ENCODE data around the gene PPP1R1B.
A peak's percentile ranks its signal among the peaks of the same experiment; 100 is the strongest.

PPP1R1B gene

GRCh38 chr17:39605492-39606433 lies 21.0 kb upstream of the PPP1R1B start:
- H3K27me3 Mint-ChIP-seq = peaks cover 96% of the 10 kb centered on the region
- H3K4me3 Mint-ChIP-seq = no peak overlapping the region
- no peak overlapping the region for H3K27ac Mint-ChIP-seq
- peaks cover 36% of the 10 kb centered on the region for H3K4me1 Mint-ChIP-seq (ENCODE audit: low read depth)
- no peaks in the 10 kb centered on the region for H3K9me3 Mint-ChIP-seq
- intact Hi-C loops (cut with micrococcal nuclease) = no loop called here
- H3K36me3 Mint-ChIP-seq (ENCODE audit: low read depth) = no peaks in the 10 kb centered on the region

GRCh38 chr17:39606434-39607056 lies 20.2 kb upstream of the PPP1R1B start:
- H3K4me1 Mint-ChIP-seq (ENCODE audit: low read depth) = peaks cover 36% of the 10 kb centered on the region
- H3K9me3 Mint-ChIP-seq = no peaks in the 10 kb centered on the region
- intact Hi-C loops (cut with micrococcal nuclease) = no loop called here
- no peaks in the 10 kb centered on the region for H3K36me3 Mint-ChIP-seq (ENCODE audit: low read depth)
- peaks cover 95% of the 10 kb centered on the region for H3K27me3 Mint-ChIP-seq
- H3K27ac Mint-ChIP-seq = no peak overlapping the region
- H3K4me3 Mint-ChIP-seq = no peak overlapping the region

GRCh38 chr17:39607057-39607850 lies 19.5 kb upstream of the PPP1R1B start:
- Mint-ChIP-seq H3K4me1 (ENCODE audit: low read depth) (peaks cover 36% of the 10 kb centered on the region), H3K9me3 (no peaks in the 10 kb centered on the region), H3K36me3 (ENCODE audit: low read depth) (no peaks in the 10 kb centered on the region), H3K27ac (no peak overlapping the region), H3K4me3 (no peak overlapping the region), H3K27me3 (peaks cover 94% of the 10 kb centered on the region)
- intact Hi-C loops (cut with micrococcal nuclease) = no loop called here

GRCh38 chr17:39607851-39608130 lies 19.0 kb upstream of the PPP1R1B start, which contains the start of gene NEUROD2:
Gene NEUROD2, minus strand, starts transcription at chr17:39607920. Its CDS starts 1,321 bp downstream, at chr17:39606599.
- Mint-ChIP-seq H3K9me3 (no peaks in the 10 kb centered on the region), H3K4me1 (ENCODE audit: low read depth) (peaks cover 36% of the 10 kb centered on the region), H3K4me3 (no peak within 1 kb of the TSS), H3K27ac (no peak within 1 kb of the TSS), H3K27me3 (peaks cover 93% of the 10 kb centered on the region), H3K36me3 (ENCODE audit: low read depth) (no peaks in the 10 kb centered on the region)
- intact Hi-C loops (cut with micrococcal nuclease) = no loop called here

DNA sequence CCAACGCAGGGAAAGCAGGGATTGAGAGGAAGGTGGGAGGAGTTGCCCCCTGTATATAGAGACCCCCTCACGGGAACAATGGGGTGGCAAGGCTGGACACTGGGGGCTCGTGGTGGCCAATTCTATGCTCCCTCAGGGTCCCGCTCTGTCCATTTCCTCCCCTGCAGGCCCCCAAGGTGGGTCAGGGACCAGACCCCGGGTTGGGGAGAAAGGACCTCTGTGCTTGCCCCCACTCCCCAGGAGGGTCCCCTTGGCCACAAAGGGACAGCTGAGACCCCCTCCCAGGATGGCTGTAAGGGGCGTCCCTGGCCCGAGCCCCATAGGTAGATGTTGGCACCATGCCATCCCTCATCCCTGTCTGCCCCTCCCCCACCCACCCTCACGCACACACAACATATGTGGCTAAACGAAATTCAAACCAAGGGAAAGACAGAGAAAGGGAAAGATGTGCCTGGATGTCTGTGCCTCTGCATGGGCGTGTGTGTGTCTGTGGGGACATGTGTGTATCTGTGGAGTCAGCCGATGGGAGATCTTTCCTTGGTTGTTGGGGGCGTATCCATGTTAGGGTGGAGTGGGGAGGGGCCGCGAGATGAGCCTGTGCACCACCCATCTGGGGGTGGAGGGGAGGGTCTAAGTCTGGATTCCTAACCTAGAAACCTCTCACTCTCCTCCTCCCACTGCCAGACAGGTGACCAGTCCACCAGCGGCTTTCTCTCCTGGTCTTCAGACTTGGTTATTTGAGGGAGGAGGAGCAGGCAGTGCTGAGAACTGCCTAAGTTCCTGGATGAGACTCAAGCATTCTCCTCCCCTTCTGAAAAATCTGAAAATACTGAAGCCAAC lies 18.4 kb upstream of the PPP1R1B start:
- H3K36me3 Mint-ChIP-seq (ENCODE audit: low read depth) = no peaks in the 10 kb centered on the region
- H3K9me3 Mint-ChIP-seq = no peaks in the 10 kb centered on the region
- H3K4me3 Mint-ChIP-seq = no peak overlapping the region
- peaks cover 35% of the 10 kb centered on the region for H3K4me1 Mint-ChIP-seq (ENCODE audit: low read depth)
- no peak overlapping the region for H3K27ac Mint-ChIP-seq
- intact Hi-C loops (cut with micrococcal nuclease) = no loop called here
- H3K27me3 Mint-ChIP-seq = peaks cover 93% of the 10 kb centered on the region

DNA sequence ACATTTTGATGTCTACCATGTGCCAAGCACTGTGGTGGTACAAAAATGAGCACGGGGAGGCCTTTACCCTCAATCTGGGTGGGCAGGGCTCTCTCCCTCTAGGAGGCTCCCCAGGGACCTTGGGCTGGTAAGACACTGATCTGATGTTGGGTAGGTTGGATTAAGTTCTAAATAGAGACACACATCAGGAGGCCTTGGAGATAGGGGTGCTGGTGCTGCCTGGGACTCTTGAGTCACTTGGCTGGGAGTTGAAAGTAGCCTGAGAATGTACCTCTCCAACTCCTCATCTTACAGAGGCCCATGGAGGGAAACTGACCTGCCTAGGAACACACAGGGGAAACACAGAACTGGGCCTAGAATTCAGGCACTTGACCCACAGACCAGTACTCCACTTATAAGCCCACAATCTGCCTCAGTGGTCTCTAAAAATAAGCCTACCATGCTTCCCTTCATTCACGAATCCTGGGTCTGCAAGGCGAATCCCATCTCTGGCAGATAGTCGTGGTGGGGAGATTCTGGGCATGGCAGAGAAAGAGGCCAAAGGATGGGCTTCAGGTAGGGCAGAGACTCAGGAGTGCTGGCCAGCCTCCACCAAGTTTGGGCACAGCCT lies 17.2 kb upstream of the PPP1R1B start:
- Mint-ChIP-seq H3K9me3 (no peaks in the 10 kb centered on the region), H3K36me3 (ENCODE audit: low read depth) (no peaks in the 10 kb centered on the region), H3K27ac (no peak overlapping the region), H3K27me3 (peaks cover 94% of the 10 kb centered on the region), H3K4me1 (ENCODE audit: low read depth) (peaks cover 27% of the 10 kb centered on the region), H3K4me3 (no peak overlapping the region)
- intact Hi-C loops (cut with micrococcal nuclease) = no loop called here

DNA sequence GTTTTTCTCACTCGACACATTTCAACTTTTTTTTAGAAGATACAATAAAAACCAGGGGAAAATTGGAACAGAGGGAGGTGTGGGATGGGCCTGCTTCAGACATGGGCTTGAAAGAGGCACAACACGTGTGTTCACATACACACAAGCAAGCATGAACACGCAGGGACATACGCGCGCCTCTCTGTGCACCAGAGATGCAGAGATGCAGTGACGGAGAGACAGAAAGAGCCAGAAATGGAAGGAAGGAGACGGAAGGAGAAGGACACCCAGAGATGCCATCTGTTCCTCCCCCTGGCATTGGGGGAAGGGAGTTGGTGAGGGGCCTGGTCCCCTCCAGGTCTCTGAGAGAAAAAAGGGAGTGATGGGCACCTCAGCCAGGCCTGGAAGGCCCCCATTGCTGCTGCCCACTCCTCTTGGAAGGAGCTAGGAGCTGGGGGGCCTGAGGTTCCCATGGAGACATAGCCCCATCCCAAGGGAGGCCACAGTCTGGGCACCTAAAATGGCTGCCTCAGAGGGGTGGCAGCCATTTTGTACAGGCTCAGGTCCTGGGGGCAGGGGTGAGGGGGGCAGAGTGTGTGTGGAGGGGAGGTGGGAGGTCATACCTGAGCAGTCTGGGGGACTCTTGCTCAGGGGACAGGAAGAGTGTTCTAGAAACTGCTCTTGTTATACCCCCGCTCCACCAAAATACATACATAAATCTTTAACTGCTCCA lies 15.2 kb upstream of the PPP1R1B start:
- H3K9me3 Mint-ChIP-seq = no peaks in the 10 kb centered on the region
- H3K4me1 Mint-ChIP-seq (ENCODE audit: low read depth) = peaks cover 8% of the 10 kb centered on the region
- intact Hi-C loops (cut with micrococcal nuclease) = no loop called here
- H3K36me3 Mint-ChIP-seq (ENCODE audit: low read depth) = no peaks in the 10 kb centered on the region
- H3K27ac Mint-ChIP-seq = no peak overlapping the region
- peaks cover 95% of the 10 kb centered on the region for H3K27me3 Mint-ChIP-seq
- no peak overlapping the region for H3K4me3 Mint-ChIP-seq

DNA sequence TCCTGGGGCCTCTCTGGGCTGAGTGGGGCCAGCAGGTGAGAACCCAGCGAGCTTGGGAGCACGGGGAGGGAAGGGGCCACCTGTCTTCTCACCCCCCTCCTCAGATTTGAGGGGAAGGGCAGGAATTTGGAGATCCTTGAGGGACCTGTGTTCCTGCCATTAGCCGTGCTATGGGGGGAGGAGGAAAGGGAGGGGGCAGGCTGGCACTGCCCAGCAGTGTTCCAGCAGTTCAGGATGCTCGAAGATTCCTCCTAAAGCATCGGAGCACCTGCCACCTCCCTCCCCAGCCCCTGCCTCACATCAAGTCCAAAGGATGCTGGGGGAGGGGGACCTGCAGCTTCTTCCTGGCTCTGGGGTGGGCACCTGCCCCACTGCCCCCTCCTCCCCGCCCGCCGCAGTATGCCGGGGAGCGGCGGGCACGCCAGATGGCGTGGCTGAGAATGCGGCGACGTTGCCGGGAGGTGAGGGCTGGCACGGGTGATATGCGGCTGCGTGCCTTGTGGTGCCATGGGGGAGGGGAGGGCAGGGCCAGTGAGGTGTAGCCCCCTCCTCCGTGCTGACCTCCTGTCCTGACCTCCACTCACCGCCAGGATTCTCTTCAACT lies 14.4 kb upstream of the PPP1R1B start:
- intact Hi-C loops (cut with micrococcal nuclease) = no loop called here
- Mint-ChIP-seq H3K27me3 (peaks cover 96% of the 10 kb centered on the region), H3K36me3 (ENCODE audit: low read depth) (no peaks in the 10 kb centered on the region), H3K27ac (no peak overlapping the region), H3K4me1 (ENCODE audit: low read depth) (peaks cover 6% of the 10 kb centered on the region), H3K9me3 (no peaks in the 10 kb centered on the region), H3K4me3 (no peak overlapping the region)

DNA sequence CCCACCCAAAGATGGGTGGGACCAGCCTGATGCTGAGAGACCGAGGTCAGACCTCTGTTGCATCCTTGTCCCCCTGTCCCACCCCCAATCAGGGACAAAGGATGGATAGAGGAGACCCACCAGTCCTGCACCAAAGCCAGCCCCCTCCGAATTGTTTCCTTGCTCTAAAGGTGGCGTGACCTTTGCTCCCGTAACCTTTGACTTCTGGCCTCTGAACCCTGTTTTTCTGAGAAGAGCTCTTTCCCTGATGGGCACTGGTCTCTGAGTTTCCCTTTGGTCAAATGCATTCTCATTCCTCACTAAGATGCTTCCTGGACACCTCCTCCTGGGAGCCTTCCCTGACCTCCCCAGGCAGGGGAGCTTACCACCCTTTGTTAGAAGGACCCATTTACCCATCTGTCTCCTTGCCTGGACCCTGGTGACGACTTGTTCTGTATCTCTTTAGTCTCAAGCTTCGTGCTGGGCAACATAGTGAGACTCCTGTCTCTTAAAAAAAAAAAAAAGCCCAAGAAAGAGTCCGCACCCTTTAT lies 13.8 kb upstream of the PPP1R1B start:
- Mint-ChIP-seq H3K27me3 (peaks cover 93% of the 10 kb centered on the region), H3K27ac (no peak overlapping the region), H3K4me1 (ENCODE audit: low read depth) (peaks cover 6% of the 10 kb centered on the region), H3K9me3 (no peaks in the 10 kb centered on the region), H3K36me3 (ENCODE audit: low read depth) (no peaks in the 10 kb centered on the region), H3K4me3 (no peak overlapping the region)
- intact Hi-C loops (cut with micrococcal nuclease) = no loop called here

DNA sequence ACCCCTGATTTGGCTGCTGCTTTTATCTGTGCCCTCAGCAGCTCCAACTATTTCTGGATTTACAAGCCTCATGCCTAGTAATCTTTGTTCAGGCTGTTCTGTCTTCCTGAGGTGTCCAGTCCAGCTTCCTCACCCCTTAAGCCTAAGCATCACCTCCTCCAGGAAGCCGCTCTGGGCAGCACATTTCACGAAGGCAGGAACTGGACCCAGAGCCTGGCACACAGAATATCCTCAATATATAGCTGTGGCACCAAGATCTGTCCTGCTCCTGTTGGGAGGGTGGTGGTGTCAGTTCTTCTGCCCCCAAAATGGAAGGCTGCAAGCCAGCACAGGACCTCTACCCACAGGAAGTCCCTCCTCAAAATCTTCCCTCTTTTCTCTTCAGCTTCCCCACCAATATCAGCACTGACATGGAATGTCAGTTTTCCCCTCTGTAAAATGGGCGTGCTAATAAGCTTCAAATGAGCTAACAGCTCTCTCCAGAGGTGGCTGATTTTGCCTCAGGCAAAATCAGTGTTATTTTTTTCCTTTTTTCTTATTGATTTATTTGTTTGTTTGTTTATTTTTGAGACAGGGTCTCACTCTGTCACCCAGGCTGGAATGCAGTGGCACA lies 12.1 kb upstream of the PPP1R1B start:
- H3K9me3 Mint-ChIP-seq = no peaks in the 10 kb centered on the region
- H3K27ac Mint-ChIP-seq = peak overlapping the region; percentile 22
- intact Hi-C loops (cut with micrococcal nuclease) = no loop called here
- no peak overlapping the region for H3K4me3 Mint-ChIP-seq
- H3K4me1 Mint-ChIP-seq (ENCODE audit: low read depth) = peaks cover 11% of the 10 kb centered on the region
- H3K27me3 Mint-ChIP-seq = peaks cover 92% of the 10 kb centered on the region
- H3K36me3 Mint-ChIP-seq (ENCODE audit: low read depth) = no peaks in the 10 kb centered on the region

DNA sequence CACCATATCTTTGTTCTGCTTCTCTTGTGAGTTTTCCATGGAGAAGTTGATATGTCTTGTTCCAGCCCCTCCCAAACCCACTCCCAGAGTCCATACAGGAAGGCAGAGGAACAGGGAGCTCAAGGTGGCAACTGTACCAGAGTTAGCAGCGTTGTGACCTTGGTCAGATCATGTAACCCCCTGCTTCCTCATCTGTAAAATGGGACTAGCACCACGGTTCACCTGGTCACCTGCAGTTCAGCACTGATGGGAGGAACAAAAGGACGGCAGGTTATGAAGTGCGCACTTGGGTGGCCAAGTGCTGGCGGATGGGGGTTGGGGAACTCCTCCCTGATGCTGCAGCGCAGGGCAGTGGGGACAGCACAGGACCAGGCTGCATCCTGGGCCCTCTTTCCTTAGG lies 11.3 kb upstream of the PPP1R1B start:
- no peaks in the 10 kb centered on the region for H3K36me3 Mint-ChIP-seq (ENCODE audit: low read depth)
- peaks cover 11% of the 10 kb centered on the region for H3K4me1 Mint-ChIP-seq (ENCODE audit: low read depth)
- H3K4me3 Mint-ChIP-seq = no peak overlapping the region
- no peak overlapping the region for H3K27ac Mint-ChIP-seq
- no peaks in the 10 kb centered on the region for H3K9me3 Mint-ChIP-seq
- intact Hi-C loops (cut with micrococcal nuclease) = no loop called here
- H3K27me3 Mint-ChIP-seq = peaks cover 91% of the 10 kb centered on the region

DNA sequence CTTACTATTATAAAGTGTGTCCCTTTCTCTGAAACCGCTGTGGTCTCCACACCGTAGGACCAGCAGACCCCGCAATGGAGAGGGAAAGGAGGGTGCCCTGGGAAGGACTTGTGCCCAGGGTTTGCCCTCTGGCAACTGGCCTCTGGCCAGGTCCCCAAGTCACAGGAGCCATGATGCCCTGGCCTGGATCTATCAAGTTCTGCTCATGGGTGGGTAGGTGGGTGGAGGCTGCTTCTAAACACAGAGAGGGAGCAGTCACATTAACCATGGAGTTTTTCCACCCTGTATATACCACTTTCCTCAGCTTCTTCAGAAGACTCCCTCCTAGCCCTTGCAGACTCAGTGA lies 9.7 kb upstream of the PPP1R1B start:
- Mint-ChIP-seq H3K36me3 (ENCODE audit: low read depth) (no peaks in the 10 kb centered on the region), H3K9me3 (no peaks in the 10 kb centered on the region), H3K4me3 (peak overlapping the region; percentile 75), H3K27ac (no peak overlapping the region), H3K27me3 (peaks cover 90% of the 10 kb centered on the region), H3K4me1 (ENCODE audit: low read depth) (peaks cover 16% of the 10 kb centered on the region)
- intact Hi-C loops (cut with micrococcal nuclease) = no loop called here
